HG03064 (cell line): ENCODE data around the gene EXOC3L4.

Experiments
- ATAC-seq: cut with Tn5 transposase; IDR thresholded peaks from one replicate; pipeline ENCODE4 v1.9.1; 2021; ENCODE audit warnings: low read depth; ENCODE audit not compliant: unreplicated experiment

Gene EXOC3L4

DNA sequence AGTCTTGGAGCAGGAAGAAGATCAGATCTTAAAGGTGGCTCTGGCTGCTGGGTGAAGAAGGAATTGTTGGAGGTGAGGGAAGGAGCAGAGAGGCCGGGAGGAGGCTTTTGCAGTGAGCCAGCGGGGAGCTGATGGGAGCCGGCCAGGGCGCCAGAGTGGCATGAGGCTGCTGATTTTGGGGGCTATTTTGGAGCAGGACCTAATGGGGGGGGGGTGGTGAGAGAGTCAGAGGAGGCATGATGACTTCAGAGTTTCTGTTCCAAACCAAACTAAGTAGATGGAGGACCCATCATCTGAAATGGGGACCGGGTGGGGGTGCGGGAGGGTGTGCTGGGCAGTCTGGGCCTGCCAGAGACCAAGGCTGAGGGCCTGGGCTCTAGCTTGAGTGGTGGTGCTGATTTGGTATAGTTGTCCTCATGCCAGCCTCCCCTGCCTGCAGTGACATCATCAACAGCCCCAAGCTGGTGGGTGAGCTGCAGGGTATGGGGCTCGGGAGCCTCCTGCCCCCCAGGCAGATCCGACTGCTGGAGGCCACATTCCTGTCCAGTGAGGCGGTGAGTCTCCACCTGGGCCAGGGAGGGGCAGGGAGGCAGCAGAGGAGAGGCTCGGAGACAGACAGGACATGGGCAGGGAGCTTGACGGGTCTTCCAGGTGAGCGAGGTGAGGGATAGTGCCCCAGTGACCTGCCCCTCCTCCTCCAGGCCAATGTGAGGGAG lies 34.9 kb downstream of the EXOC3L4 start:
- ATAC-seq: no peak

DNA sequence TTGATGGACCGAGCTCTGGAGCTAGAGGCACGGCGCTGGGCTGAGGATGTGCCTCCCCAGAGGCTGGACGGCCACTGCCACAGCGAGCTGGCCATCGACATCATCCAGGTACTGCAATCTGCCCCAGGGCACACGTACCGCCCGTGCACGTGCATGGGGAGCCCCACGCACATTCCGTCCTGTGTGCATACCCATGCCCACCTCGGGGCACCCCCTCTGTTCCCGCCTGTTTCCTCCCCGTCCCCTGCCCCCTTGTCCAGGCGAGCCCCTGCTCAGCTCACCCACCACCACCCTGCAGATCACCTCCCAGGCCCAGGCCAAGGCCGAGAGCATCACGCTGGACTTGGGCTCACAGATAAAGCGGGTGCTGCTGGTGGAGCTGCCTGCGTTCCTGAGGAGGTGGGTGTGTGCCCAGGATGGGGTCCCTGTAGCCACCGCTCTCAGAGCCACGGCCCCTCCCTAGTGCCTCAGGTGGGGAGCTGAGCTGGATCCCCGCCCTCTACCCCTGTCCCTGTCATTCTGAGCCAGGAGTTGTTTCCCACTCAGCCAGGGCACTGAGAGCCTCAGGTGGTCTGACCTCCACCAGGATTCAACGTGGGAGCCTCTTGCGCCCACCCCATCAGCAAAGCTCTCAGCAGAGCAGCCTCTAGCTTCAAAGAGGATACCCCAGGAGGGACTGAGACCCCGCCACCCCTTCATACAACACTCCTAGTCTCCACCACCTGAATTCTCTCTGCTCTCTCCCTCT lies 35.7 kb downstream of the EXOC3L4 start:
- no peak for ATAC-seq

DNA sequence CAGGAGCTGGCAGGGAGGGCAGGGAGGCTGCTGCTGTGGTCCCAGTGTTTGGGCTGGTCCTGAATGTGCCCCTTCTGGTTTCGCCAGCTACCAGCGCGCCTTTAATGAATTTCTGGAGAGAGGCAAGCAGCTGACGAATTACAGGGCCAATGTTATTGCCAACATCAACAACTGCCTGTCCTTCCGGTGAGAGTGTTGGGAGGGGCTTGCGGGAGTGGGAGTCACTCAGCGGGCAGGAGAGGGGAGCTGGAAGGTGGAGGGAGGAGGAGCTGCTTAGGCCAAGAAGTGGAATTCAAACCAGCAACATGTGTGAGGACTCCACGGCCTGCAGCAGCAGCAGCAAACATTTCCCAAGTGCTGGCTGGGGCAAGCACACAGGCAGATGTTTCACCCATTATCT lies 36.4 kb downstream of the EXOC3L4 start:
- no peak for ATAC-seq

DNA sequence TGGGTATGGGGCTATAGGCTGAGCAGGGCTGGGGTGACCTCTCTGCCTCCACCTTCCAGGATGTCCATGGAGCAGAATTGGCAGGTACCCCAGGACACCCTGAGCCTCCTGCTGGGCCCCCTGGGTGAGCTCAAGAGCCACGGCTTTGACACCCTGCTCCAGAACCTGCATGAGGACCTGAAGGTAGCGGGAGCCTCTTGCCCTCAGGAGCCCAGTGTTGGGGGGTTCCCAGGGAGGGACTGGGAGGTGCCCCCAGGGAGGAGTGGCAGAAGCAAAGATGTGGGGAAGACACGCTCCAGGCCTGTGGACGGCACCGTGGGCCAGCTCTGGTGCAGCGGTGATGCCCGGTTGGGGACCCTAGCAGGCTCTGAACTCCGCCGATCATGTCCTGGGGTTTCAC lies 37.1 kb downstream of the EXOC3L4 start:
- no peak for ATAC-seq

DNA sequence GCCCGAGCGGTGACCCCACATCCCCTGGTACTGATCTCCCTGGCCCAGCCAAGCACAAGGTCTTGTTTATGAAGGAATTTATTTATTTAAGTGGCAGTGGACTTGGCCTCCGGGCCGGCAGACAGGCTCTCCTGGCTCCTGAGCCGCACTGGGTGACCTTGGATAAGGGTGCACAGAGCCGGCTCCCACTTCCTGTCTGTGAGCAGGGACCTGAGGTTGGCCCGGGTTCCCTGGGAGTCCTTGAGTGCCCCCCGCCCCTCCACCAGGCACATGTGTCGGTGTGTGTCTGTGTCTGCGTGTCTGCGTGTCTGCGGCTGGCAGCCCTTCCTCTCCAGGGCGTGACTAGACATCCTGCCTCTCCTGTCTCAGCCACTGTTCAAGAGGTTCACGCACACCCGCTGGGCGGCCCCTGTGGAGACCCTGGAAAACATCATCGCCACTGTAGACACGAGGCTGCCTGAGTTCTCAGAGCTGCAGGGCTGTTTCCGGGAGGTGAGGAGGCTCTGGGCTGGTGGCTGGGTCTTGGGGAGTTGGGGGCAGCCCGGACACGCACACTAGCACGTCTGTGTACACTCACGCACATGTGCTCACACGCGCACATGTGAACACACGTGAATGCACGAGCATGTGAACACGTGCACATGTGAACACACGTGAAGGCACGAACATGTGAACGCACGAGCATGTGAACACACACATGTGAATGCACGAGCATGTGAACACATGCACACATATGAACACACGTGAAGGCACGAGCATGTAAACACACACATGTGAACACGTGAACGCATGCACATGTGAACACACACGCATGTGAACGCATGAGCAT lies 38.1 kb downstream of the EXOC3L4 start:
- no peak for ATAC-seq

DNA sequence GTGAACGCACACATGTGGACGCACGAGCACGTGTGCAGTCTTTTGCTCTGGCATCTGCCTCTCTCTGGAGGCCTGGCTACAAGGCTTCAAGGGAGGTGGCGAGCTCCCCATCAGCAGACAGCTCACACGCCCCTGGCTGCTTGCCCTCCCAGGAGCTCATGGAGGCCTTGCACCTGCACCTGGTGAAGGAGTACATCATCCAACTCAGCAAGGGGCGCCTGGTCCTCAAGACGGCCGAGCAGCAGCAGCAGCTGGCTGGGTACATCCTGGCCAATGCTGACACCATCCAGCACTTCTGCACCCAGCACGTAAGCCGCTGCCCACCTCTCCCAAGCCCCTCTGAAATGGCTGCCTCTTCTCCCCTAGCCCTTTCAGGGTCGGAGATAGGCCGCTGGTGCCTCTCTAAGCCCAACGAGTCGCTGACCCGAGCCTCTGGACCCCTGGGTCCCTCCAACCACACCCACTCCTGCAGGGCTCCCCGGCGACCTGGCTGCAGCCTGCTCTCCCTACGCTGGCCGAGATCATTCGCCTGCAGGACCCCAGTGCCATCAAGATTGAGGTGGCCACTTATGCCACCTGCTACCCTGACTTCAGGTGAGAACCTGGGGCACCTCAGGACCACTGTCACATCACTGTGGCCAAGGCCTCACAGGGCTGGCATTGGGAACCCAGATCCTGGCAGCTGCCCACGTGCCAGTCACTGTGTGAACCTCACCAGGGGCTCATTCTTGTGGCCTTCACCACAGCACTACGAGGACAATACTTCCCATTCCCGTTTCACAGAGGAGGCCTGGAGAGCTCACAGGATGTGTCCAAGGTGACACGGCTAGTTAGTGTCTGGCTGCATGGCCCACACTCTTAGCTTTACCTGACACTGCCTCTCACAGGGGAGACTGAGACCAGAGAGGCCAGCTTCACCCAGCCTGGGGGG lies 39.0 kb downstream of the EXOC3L4 start:
- no peak for ATAC-seq

DNA sequence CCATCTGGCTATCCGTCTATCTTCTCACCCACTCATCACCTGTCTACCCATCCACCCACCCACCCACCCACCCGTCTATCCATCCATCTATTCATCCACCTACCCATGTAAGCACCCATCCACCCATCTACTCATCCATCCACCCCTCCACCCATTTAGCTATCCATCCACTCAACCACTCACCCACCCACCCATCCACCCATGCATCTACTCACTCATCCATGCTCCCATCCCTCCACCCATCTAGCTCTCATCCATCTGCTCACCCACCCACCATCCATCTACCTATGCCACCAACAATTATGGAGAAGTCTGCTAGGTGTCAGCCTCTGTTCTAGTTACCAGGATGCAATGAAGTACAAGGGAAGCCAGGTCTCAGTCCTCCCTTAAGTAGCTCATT lies 39.9 kb downstream of the EXOC3L4 start:
- no peak for ATAC-seq

DNA sequence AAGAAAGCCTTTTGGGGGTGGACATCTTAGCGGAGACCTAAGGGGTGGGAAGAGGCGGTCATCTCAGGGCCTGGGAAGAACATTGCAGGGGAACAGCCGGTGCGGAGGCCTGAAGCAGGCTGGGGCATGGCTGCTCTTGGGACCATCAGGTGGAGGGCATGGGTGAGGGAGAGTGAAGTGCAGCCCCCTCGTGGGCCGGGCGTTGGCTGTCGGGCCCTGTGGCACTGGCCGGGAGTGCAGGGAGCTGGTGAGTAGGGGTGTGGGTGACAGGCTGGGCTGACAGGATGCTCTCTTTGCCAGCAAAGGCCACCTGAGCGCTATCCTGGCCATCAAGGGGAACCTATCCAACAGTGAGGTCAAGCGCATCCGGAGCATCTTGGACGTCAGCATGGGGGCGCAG lies 40.4 kb downstream of the EXOC3L4 start:
- no peak for ATAC-seq

DNA sequence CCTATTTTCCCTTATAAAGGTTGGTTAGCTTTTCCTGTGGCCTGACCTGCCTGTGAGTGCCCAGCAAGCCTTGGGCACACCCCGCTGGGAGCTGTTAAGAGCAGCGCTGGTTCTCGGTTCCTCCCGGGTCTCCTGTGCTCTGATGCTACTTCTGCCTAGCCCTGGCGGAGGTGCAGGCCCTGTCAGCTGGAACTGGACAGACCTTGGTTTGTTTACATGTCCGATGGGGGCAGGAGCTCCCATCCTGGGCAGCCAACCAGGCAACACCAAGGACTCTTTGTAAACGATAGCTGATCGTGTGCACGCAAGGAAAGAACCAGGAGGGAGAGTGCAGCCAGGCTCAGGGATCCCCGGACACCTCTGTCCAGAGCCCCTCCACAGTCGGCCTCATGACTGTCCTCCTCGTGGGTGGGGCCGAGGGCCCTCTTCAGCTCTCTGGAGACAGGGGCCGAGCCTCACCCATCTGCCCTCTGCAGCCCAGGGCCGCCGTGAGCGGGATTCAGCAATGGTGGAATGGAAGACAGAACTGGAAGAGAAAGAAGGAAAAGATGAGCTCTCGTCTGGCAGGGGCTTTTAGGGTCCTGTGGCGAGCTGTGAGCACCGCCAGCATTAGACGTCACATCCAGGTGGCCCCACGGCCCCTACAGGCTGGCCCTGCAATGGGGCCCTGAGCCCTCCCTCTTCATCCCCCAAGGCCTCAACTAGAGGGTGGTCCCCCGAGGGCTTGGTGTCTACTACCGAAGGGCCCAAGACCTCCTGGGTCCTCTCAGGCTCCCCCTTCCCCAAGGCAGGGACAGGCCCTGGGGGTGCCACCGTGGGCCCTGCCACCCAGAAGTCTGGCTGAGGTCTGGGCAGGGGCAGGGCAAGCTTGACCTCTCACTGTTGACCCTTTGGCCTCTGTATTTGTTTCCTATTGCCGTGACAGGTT lies 41.1 kb downstream of the EXOC3L4 start:
- no peak for ATAC-seq

DNA sequence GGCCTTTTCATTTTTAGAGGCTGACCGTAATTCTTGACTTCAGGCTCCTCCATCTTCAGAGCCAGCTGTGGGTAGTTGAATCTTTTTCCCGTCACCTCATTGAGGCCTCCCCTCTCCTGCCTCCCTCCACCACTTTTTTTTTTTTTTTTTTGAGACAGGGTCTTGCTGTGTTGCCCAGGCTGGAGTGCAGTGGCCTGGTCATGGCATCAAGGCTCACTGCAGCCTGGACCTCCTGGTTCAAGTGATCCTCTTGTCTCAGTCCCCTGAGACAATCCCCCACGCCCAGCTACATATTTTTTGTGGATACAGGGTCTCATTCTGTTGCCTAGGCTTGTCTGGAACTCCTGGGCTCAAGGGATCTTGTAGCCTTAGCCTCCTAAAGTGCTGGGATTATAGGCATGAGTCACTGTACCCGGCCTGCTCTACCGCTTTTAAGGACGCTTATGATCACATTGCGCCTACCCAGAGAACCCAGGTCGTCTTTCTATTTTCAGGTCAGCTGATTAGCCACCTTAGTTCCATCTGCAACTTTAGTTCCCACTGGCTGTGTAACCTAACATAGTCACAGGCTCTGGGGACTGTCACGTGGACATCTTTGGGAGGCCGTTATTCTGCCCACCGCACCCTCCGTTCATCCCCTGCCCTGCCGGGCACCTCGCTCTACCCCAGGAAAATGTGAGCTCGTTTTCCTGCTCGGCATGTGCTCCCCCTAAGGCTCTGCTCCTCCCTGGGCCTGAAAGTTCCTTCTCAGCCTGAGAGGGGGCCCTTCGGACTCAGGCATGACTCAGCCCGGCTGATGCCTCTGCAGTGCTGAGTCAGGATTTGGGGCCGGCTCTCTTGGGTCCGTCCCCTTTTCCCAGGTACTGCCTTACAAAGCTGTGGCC lies 42.1 kb downstream of the EXOC3L4 start:
- ATAC-seq: no peak

DNA sequence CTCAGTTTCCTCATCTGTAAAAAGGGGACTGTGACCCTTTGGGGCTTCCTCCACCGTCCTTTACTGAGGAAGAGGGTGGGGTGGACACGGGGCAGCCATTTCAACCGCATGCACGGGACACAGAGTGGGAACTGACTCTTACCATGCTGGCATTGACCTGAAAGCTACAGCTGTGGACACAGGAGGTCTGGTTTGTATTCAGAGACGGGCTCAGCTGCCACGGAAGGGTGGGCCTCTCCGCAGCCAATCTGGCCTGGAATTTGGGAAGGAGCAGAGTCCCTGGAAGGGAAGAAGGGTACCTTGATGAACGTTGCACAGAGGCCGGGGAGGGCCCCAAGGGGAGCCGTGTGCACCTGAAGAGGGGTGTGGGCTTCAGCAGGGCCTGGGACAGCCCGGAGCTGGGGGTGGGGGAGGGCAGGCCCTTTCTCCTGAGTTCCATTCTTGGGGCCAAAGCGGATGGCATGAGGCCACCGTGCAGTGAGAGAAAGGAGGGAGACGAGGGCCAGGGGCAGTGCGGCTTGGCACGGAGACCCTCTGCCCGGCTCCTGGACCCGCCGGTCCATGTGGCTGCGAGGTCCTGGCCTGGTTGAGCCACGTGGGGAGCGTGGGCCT lies 43.3 kb downstream of the EXOC3L4 start:
- ATAC-seq: no peak

DNA sequence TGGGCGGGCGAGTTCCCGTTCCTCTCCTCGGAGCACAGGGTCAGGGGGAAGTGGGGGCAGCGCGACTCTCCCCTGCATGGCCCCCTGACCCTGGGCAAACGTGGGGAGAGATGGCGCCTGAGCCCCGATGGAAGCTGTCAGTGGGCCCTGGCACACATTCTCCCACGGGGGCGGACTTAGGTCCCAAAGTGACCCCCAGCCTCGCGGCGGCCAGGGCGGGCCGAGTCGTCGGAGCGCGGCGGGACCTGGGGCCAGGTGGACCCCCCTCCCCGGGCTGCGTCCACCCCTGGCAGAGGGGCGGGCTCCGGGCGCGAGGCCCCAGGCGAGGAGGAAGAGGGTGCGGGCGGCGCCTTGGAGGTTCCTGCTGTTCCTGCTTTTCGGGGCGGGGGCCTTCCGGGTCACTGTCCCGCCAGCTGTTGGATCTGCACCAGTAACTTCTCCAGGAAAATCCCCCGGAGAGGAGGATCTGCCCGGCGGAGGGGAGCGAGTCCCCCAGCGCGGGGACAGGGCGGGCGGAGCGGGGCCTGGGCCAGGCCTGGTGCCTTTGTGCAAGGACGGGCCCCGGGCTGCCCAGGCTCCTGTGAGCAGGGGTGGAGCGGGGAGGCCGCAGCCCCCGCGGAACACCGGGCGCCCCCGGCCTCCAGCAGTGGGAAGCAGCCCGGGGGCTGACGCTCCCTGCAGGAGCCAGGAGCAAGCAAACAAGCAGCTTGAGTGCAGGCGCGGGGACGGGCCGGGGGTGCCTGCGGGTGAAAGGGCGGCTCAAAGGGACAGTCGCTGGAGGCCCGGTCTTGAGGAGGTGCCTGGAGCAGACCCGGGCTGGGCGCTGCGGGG lies 44.0 kb downstream of the EXOC3L4 start:
- no peak for ATAC-seq

DNA sequence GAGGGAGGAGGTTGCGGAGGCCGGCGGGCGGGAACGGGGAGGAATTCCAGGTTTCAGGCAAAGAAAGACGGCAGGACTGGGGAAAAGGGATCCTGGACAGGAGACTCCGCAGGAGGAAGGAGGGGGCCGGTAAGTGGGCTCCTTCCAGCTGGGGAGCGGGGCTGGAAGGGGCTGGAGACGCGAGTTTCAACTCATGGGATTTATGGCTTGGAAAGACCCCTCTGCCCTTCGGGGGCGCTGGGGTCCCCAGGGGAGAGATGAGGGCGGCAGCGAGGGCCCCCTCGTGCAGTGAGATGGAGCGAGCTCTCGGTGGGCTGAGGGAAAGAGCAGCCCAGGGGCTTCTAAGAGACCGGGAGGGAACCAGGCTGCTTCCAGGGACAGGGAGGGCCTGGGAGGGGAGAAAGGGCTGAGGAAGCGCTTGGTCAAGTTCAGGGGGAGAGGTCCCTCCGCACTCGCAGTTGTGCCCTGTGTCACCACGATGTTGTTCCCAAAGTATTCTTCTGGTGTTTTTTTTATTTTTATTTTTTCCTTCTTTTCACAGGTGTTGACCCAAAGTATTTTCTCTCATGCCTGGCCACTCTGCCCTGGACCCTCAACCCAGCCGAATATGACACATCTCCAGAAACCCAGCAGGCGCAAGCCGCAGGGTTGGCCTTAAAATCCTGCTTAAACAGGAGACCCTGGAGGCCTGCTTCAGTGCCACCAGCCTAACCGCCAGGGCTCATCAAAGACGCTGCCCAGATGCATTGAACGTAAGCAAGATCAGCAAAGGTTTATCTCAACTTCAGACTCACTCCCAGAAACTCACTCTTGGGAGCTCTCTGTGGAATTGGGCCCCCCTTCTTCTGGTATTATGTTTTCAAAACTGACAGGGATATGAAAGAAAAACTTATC lies 44.9 kb downstream of the EXOC3L4 start:
- ATAC-seq: no peak

DNA sequence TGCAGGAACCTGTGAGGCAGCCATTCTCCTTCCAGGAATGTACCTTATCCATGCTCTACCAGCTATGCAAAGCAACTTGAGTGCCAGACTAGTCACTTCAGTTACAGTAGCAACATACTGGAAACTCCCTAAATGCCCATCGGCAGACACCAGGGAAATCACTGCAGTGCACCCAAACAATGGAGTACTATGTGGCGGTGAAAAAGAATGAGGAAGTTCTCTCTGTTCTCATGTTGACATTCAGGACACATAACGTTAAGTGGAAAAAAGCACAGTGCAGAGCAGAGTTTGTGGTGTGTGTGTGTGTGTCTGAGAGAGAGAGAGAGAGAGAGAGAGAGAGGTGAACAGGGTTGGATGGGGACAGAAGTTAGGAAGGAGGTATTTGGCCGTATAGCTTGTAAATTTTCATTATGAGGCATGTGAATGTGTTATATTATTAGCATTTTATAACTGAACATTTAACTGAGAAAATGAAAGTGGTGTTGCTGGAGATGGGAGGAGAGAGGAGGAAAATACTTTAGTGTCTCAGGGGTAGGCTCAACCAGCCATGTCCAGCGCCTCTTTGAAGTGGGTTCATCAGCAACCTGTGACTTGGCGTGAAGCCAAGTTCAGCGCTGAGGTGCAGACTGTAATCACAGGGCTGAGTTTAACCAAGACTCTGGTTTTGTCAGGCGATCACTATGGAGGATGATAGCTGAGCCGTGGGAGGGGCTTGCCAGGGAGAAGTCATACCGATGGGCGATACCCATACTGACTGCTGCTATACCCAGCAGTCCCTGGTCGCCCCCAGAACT lies 46.0 kb downstream of the EXOC3L4 start:
- ATAC-seq: no peak

DNA sequence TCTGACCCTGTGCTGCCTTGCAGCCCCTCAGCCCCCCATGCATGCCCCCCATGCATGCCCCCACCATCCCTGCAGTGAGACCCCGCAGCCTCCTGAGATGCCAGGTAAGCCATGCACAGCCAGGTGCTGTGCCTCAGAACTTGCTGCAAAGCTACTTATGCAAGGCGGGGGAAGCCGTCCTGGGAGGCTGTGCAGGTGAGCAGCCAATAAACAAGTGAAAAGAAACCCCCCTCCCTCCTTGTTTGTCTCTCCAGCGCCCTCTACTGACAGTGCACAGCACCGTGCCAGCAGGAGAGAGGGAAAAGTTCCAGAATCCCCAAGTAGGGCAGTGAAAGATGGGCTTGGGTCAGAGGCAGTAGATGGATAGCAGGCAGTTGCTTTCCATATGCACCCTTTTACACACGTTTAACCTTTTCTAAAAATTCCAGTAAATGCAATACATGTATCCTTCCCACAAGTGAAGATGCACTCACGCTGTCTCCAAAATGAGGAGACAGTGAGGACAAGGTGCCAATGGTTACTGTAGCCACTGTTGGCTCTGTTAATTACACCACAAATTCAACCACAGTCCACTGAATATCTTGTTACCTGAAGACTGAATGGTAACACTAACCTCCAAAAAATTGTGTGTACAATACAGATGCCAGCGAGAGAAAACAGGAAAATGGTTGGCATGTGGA lies 46.7 kb downstream of the EXOC3L4 start:
- no peak for ATAC-seq
